Kidney glomerular epithelial cell (primary cell): ENCODE data around the gene AK1.

Experiments used
- DNase-seq: peaks from one replicate; lab custom pipeline; 2025; lab: John Stamatoyannopoulos, UW

Gene AK1

GRCh38 chr9:127817881-127818434 is 59.5 kb downstream of the AK1 start:
- DNase-seq, result no peak

- no peak for DNase-seq
Measured at GRCh38 chr9:127816728-127817127, 60.7 kb downstream of the AK1 start.
